ENCODE data around the gene ERV3-1.
"Not testable (repeated sequence)": the region's sequence is repeated elsewhere in the genome, so short reads cannot be mapped to it uniquely, and the experiment has no call there.

The ERV3-1 gene

DNA sequence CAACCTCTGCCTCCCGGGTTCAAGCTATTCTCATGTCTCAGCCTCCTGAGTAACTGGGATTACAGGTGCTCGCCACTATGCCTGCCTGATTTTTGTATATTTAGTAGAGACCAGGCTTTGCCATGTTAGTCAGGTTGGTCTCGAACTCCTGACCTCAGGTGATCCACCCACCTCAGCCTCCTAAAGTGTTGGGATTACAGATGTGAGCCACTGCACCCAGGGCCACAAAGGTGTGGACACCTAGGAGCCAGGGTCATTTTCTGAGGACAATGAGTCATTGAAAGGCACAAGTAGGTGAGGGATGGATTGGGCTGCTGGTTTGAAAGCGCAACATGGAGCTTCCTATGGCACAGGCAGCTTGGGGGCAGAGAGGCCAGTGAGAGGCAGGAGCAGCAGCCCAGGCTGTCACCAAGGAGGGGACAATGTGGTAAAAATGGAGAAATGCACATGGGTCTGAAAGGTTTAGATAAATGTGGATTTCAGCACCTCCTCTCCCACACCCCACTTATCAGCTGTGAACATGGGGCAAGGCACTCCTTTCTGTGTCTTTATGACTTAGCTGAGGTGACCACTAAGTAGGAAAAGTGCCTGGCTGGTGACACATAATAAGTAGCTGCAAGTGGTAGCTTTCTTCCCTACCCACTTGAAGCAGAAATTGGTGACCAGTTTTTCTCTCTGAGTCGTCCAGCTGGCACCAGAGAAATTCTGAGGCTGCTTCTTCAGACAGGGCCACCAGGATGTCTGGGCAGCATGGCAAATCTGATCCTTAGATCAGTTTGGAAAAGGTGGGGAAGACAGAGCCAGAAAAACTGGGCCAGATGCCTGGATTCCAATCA is 61.6 kb downstream of the ERV3-1 start:
- DNase-seq (ENCODE audit: low spot score) = not testable (repeated sequence)

Data from NAMALWA (cell line).